HEK293 (cell line): ENCODE measurements around the gene EPHA2.

Experiments
- CTCF ChIA-PET: fragments of 350-600 bp; formaldehyde crosslinking; extraction: SDS; loops from one replicate; lab custom pipeline; 2021; ENCODE audit warnings: antibody characterized with exemption; lab: Yijun Ruan, JAX
- POLR2A ChIA-PET: fragments of 300-600 bp; formaldehyde crosslinking; extraction: SDS; loops from one replicate; lab custom pipeline; 2020; ENCODE audit warnings: antibody characterized with exemption, inconsistent platforms; lab: Yijun Ruan, JAX
- H3K27ac ChIP-seq: fragments of 200-500 bp; sonication (Bioruptor generic); 2 replicates; pipeline ENCODE4 v1.5.1; 2014; ENCODE audit warnings: low read depth, low read length, control low read depth, inconsistent platforms; ENCODE audit errors: extremely low read depth
- H3K36me3 ChIP-seq, 2 experiments: fragments of 200-500 bp in 1 of 2; sonication (Bioruptor generic) in 1 of 2; 1 replicate in 1 of 2; 2 replicates in 1 of 2; pipeline ENCODE4 v1.5.1; 2014 to 2017; ENCODE audit warnings: inconsistent platforms in 2 of 2, low read length in 2 of 2; ENCODE audit not compliant: control insufficient read depth in 2 of 2, insufficient read depth in 1 of 2
- H3K4me1 ChIP-seq: fragments of 200-500 bp; sonication (Bioruptor generic); 2 replicates; pipeline ENCODE4 v1.5.1; 2014; ENCODE audit warnings: mild to moderate bottlenecking, low read length, inconsistent platforms; ENCODE audit not compliant: control insufficient read depth, insufficient read depth
- H3K4me3 ChIP-seq: 2 replicates; pipeline ENCODE4 v1.5.1; 2011; ENCODE audit warnings: low read depth, mild to moderate bottlenecking, control low read depth, low read length, moderate library complexity
- H3K9me3 ChIP-seq: fragments of 200-500 bp; sonication (Bioruptor generic); 2 replicates; pipeline ENCODE4 v1.5.1; 2014; ENCODE audit warnings: low read depth, low read length, inconsistent platforms; ENCODE audit not compliant: control insufficient read depth, insufficient read depth
- AEBP2 ChIP-seq: fragments of 450-650 bp; formaldehyde crosslinking; IDR thresholded peaks from 2 replicates; pipeline ENCODE4 v1.5.1; 2016; ENCODE audit warnings: missing biosample characterization, missing genetic modification characterization, borderline replicate concordance
- BCL11A ChIP-seq: fragments of 450-650 bp; formaldehyde crosslinking; IDR thresholded peaks from 2 replicates; pipeline ENCODE4 v1.5.1; 2016; ENCODE audit warnings: low read depth, missing biosample characterization, missing genetic modification characterization
- GLIS1 ChIP-seq: fragments of 450-650 bp; formaldehyde crosslinking; IDR thresholded peaks from 2 replicates; pipeline ENCODE4 v1.5.1; 2016; ENCODE audit warnings: missing biosample characterization, missing genetic modification characterization
- GLIS2 ChIP-seq: fragments of 450-650 bp; formaldehyde crosslinking; IDR thresholded peaks from 2 replicates; pipeline ENCODE4 v1.5.1; 2016; ENCODE audit warnings: missing biosample characterization, missing genetic modification characterization
- HOXD13 ChIP-seq: sonication (generic); formaldehyde crosslinking; IDR thresholded peaks from 2 replicates; pipeline ENCODE4 v1.8.0; 2022; ENCODE audit warnings: missing genetic modification reagents, borderline replicate concordance
- KLF8 ChIP-seq: fragments of 450-650 bp; formaldehyde crosslinking; IDR thresholded peaks from 2 replicates; pipeline ENCODE4 v1.5.1; 2016; ENCODE audit warnings: missing biosample characterization, missing genetic modification characterization
- OSR2 ChIP-seq: fragments of 450-650 bp; formaldehyde crosslinking; IDR thresholded peaks from 2 replicates; pipeline ENCODE4 v1.5.1; 2016; ENCODE audit warnings: missing biosample characterization, missing genetic modification characterization
- PATZ1 ChIP-seq: fragments of 450-650 bp; formaldehyde crosslinking; IDR thresholded peaks from 2 replicates; pipeline ENCODE4 v1.5.1; 2016; ENCODE audit warnings: missing biosample characterization, missing genetic modification characterization
- SP7 ChIP-seq: fragments of 450-650 bp; formaldehyde crosslinking; IDR thresholded peaks from 2 replicates; pipeline ENCODE4 v1.5.1; 2016; ENCODE audit warnings: missing biosample characterization, missing genetic modification characterization
- TSHZ1 ChIP-seq: fragments of 450-650 bp; formaldehyde crosslinking; IDR thresholded peaks from 2 replicates; pipeline ENCODE4 v1.5.1; 2016; ENCODE audit warnings: missing biosample characterization, missing genetic modification characterization, borderline replicate concordance
- ZBTB8A ChIP-seq: fragments of 450-650 bp; formaldehyde crosslinking; IDR thresholded peaks from 2 replicates; pipeline ENCODE4 v1.5.1; 2016; ENCODE audit warnings: missing biosample characterization, missing genetic modification characterization
- ZNF121 ChIP-seq: fragments of 450-650 bp; formaldehyde crosslinking; IDR thresholded peaks from 2 replicates; pipeline ENCODE4 v1.5.1; 2016; ENCODE audit warnings: missing biosample characterization, missing genetic modification characterization
- ZNF157 ChIP-seq: fragments of 450-650 bp; formaldehyde crosslinking; IDR thresholded peaks from 2 replicates; pipeline ENCODE4 v1.5.1; 2016; ENCODE audit warnings: missing biosample characterization, missing genetic modification characterization
- ZNF280D ChIP-seq: fragments of 450-650 bp; formaldehyde crosslinking; IDR thresholded peaks from 2 replicates; pipeline ENCODE4 v1.5.1; 2016; ENCODE audit warnings: missing biosample characterization, missing genetic modification characterization
- ZNF292 ChIP-seq: fragments of 450-650 bp; formaldehyde crosslinking; IDR thresholded peaks from 2 replicates; pipeline ENCODE4 v1.5.1; 2016; ENCODE audit warnings: low read depth, missing biosample characterization, missing genetic modification characterization, borderline replicate concordance
- ZNF311 ChIP-seq: fragments of 450-650 bp; formaldehyde crosslinking; IDR thresholded peaks from 2 replicates; pipeline ENCODE4 v1.5.1; 2017; ENCODE audit warnings: missing biosample characterization, missing genetic modification characterization, borderline replicate concordance
- ZNF341 ChIP-seq: fragments of 450-650 bp; formaldehyde crosslinking; IDR thresholded peaks from 2 replicates; pipeline ENCODE4; 2016; ENCODE audit warnings: low read depth, missing biosample characterization, missing genetic modification characterization
- ZNF394 ChIP-seq: fragments of 450-650 bp; formaldehyde crosslinking; IDR thresholded peaks from 2 replicates; pipeline ENCODE4 v1.5.1; 2016; ENCODE audit warnings: missing biosample characterization, missing genetic modification characterization, mild to moderate bottlenecking, moderate library complexity, borderline replicate concordance
- ZNF544 ChIP-seq: fragments of 450-650 bp; formaldehyde crosslinking; IDR thresholded peaks from 2 replicates; pipeline ENCODE4 v1.5.0; 2017; ENCODE audit warnings: missing biosample characterization, missing genetic modification characterization
- ZNF548 ChIP-seq: fragments of 450-650 bp; formaldehyde crosslinking; IDR thresholded peaks from 2 replicates; pipeline ENCODE4 v1.5.1; 2016; ENCODE audit warnings: missing biosample characterization, missing genetic modification characterization
- ZNF555 ChIP-seq: fragments of 450-650 bp; formaldehyde crosslinking; conservative IDR thresholded peaks from 2 replicates; pipeline ENCODE4 v1.5.1; 2017; ENCODE audit warnings: missing biosample characterization, mild to moderate bottlenecking, missing genetic modification characterization, inconsistent platforms
- ZNF626 ChIP-seq: fragments of 450-650 bp; sonication (Bioruptor Pico); formaldehyde crosslinking; IDR thresholded peaks from 2 replicates; pipeline ENCODE4 v1.5.1; 2018; ENCODE audit warnings: missing biosample characterization, missing genetic modification characterization, inconsistent platforms
- ZNF654 ChIP-seq: fragments of 450-650 bp; formaldehyde crosslinking; IDR thresholded peaks from 2 replicates; pipeline ENCODE4 v1.5.1; 2016; ENCODE audit warnings: low read depth, missing biosample characterization, missing genetic modification characterization
- ZNF658 ChIP-seq: fragments of 450-650 bp; formaldehyde crosslinking; IDR thresholded peaks from 2 replicates; pipeline ENCODE4; 2016; ENCODE audit warnings: missing biosample characterization, missing genetic modification characterization
- ZSCAN30 ChIP-seq: fragments of 450-650 bp; IDR thresholded peaks from 2 replicates; pipeline ENCODE4 v1.5.1; 2018; ENCODE audit warnings: missing biosample characterization, mild to moderate bottlenecking, missing genetic modification characterization, moderate library complexity

EPHA2 gene

GRCh38 chr1:16111771-16112595 lies 43.9 kb downstream of the EPHA2 start:
- H3K4me3 ChIP-seq = no peak overlapping the region
- H3K4me1 ChIP-seq = no peaks in the 10 kb centered on the region
- ChIA-PET POLR2A (interaction anchor here (0.8 to 1.5 kb wide), 4 partner anchors 8 to 125 kb away, joined by 3 read pairs; partner anchors contain the start of genes CPLANE2 and EPHA2), CTCF (interaction anchor here (0.6 to 2.5 kb wide), 4 partner anchors 8 to 237 kb away, joined by 3 to 12 read pairs (median 4); no protein-coding TSS in a partner anchor)
- H3K27ac ChIP-seq = no peak overlapping the region
- H3K36me3 ChIP-seq = no peaks in the 10 kb centered on the region
- H3K9me3 ChIP-seq = no peaks in the 10 kb centered on the region
- TF ChIP-seq HOXD13 (CRISPR knock-in tag) (no peak), PATZ1 (tag by site-specific recombination) (peak; percentile 86), ZNF292 (tag by site-specific recombination) (no peak), ZNF341 (no peak), BCL11A (tag by site-specific recombination) (no peak; the same call in 1 of the 2 replicates), GLIS1 (tag by site-specific recombination) (peak; percentile 96), ZNF555 (no peak), GLIS2 (tag by site-specific recombination) (peak; percentile 46; the same call in 1 of the 2 replicates), ZNF280D (tag by site-specific recombination) (no peak), ZNF394 (tag by site-specific recombination) (peak; percentile 42; the same call in 1 of the 2 replicates), ZNF658 (tag by site-specific recombination) (no peak), TSHZ1 (tag by site-specific recombination) (no peak), AEBP2 (tag by site-specific recombination) (no peak), ZNF311 (tag by site-specific recombination) (no peak), ZNF157 (tag by site-specific recombination) (peak; percentile 55; the same call in 1 of the 2 replicates), SP7 (peak; percentile 91), ZNF654 (tag by site-specific recombination) (no peak), ZNF121 (tag by site-specific recombination) (no peak), ZNF626 (tag by site-specific recombination) (no peak), OSR2 (no peak), KLF8 (tag by site-specific recombination) (peak; percentile 79), ZSCAN30 (tag by site-specific recombination) (no peak), ZBTB8A (tag by site-specific recombination) (no peak), ZNF544 (tag by site-specific recombination) (no peak), ZNF548 (tag by site-specific recombination) (peak; percentile 54; the same call in 1 of the 2 replicates)
